Cerebellar nuclear complex (tissue), 1 donor: ENCODE results near the gene SLK.

ENCODE experiments used
- DNase-seq, 2 experiments: peaks; one replicate each; lab custom pipeline; 2025; lab: John Stamatoyannopoulos, UW

Gene SLK

GRCh38 chr10:104053201-104053600 lies 86.3 kb downstream of the SLK start:
- no peak for DNase-seq

DNA sequence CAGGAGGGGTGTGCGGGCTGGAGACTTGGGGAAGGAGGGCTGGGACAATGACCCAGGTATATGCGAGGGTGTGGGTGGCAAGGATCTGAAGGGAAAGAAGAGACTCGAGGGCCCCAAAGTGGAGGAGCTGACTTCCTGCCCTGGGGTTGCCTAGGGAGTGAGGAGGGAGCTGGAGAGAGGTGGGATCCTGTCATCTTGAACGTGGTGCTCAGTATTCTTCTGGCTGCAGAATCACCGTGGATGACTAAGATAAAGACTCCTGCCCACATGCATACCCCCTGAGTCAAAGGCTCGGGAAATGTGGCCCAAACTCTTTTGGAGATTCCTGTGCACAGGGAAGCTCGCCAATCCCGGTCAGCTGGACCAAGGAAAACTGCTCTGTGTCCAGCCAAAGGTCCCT lies 87.5 kb downstream of the SLK start:
- DNase-seq = no peak

DNA sequence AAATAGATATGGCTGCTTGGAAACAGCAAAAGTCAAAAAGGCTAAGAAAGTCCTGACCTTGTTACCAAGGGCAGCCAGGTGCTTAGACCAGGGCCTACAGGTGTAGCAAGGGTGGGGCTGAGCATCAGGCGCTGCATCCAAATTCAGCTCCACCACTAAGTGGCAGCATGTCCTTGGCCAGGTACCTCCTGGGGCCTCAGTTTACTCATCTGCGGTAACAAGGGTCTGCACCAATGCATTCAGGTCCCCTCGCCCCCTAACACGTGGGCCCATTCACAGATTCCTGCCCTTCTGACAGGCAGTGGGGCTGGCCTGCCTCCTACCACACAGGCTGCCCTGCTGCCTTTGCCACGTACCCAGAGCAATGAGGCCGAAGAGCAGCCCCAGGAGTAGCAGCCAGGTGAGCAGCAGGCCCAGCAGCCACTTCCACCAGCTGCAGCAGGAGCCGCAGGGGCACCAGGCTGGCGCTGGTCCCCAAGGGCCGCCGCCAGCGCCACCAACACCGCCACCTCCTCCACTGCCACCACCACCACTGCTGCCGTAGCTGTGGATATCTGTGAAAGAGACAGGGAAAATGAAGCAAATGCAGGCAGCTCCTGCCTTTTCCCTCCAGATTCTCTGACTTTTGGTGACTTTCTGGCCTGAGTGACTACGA lies 89.8 kb downstream of the SLK start:
- DNase-seq = no peak

DNA sequence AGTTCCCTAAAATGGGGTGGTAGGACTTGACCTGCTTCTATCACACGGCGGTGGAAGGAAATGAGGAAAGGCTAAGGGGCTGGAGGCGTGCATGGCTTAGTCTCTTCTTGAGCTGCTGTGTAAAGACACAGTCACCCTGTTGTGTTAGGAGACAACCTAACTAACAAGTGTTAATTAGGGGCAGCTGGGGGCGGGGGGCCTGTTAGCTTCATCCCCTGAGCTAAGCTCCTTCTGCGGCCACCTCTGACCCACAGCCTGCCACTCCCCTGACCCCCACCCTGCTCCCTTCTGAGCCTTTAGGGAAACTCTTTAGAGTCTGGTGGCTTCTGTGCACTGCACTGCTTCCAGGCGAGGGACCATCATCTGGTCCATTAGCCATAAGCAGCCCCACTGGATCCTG lies 90.8 kb downstream of the SLK start:
- no peak for DNase-seq

DNA sequence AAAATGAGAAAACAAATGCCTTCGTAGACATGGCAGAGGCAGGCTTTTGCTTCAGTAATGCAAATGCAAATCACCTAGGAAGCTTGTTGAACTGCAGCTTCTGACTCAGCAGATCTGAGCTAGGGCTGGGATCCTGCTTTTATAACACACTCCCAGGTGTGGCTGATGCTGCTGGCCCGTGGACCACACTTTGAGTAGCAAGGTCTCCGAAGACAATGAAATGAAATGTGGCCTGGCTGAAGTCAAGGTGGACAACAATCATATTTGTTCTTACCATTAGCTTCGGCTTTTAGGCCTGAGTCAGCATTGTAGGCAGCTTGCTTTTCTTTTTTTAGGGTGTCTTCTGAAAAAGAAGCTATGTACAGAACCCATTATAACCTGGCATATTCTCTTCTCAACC lies 92.4 kb downstream of the SLK start:
- no peak for DNase-seq

DNA sequence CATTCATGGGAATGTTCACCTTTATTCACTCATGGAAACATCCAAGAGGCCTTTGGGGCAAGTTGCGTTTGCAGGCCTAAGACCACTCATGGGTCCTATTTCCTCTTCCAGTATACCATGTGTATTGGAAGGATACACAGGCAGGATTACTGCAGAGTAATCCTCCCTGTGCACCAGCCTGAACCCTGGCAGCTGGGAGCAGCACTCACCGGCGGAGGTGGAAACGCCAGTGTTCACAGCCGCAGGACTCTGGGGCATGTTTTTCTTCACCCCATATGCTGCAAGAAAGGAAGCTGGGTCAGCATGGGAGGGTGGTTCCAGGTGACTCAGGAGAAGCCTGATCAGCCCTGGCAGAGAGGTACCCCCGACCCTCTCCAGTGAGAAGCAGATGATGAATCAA lies 94.3 kb downstream of the SLK start:
- no peak for DNase-seq

- DNase-seq = no peak
Observed at GRCh38 chr10:104065748-104066147, 98.8 kb downstream of the SLK start.

DNA sequence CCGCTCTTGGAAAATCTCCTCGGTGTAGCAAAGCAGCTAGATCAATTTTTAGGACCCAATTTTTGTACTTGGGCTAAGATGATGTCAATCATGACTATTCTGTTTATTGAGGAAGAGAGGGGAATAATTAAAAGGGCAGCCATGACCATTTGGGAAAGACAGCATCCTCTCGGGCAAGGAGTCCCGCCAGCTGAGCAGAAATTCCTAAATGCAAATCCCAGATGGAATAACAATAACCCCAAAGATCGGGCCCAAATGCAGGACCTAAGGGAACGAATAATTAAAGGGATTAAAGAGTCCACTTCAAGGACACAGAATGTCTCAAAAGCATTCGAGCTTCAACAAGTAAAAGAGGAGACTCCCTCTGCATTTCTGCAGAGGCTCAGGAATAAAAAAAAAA lies 100.0 kb downstream of the SLK start:
- DNase-seq = no peak

DNA sequence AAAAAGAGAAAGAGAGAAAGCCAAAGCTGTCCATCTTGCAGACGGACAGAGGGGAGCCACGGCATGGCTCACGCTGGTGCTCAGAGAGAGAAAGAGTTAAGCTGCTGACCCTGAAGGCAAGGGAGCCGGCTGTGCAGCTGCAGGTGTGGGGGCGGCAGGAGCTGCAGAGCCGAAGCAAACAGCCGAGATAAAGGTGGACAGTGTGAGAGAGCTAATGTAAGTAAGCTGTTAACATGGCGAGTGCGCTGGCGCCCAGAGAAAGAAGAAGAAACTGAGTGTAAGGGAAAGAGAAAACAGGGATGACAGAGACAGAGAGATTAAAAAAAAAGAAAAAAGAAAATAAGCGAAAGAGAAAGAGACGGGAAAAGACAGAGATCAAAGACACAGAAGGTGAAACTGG lies 100.6 kb downstream of the SLK start:
- no peak for DNase-seq

DNA sequence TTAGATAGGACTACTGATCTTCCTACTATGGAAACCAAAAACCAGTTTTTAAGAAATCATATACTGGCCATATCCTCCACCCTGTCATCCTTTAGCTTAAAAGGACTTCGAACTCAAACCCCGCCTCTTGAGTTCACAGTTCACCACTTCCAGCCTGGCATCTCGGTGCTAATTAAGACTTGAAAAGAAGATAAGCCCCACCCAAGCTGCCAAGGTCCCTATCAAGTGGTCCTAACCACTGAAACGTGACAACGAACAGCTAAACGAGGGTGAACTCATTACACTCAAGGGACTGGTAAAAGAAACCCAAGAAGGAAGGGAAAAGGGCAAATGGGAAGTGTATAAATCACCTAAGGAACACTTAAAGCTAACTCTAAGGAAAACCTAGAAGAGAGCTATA lies 102.7 kb downstream of the SLK start:
- DNase-seq = no peak

GRCh38 chr10:104072786-104073185 lies 105.8 kb downstream of the SLK start:
- no peak for DNase-seq

- DNase-seq = no peak
Observed at GRCh38 chr10:104074505-104074904, 107.6 kb downstream of the SLK start.

- no peak for DNase-seq
Observed at GRCh38 chr10:104076743-104077160, 109.8 kb downstream of the SLK start.

- DNase-seq = no peak
Observed at GRCh38 chr10:104077247-104077646, 110.3 kb downstream of the SLK start.

GRCh38 chr10:104077663-104078151 lies 110.8 kb downstream of the SLK start:
- no peak for DNase-seq
